Activated CD4-positive, alpha-beta T cell treated with anti-CD3 and anti-CD28 coated beads, Interleukin-2, amount 10 ng/mL, durations not matched to agents 7 days and 5 days (primary cell): ENCODE measurements around the gene PSMB10. TPM values are rescaled to one million over a fixed set of nuclear protein-coding genes. Genes with fewer than 3 reads are reported as not detected.

Experiments used
- CTCF ChIA-PET: fragments of 350-600 bp; sonication (Branson Sonifier 250); formaldehyde crosslinking; loops from one replicate; lab custom pipeline; 2021; ENCODE audit warnings: antibody characterized with exemption; lab: Charles Lee
- POLR2A ChIA-PET: fragments of 350-600 bp; sonication (Branson Sonifier 250); formaldehyde crosslinking; loops from one replicate; lab custom pipeline; 2021; ENCODE audit warnings: antibody characterized with exemption; lab: Charles Lee
- DNase-seq: peaks from one replicate; pipeline ENCODE4 v3.0.0-alpha.2; 2020
- H3K27ac Mint-ChIP-seq: one replicate; pipeline ENCODE4 v1.8.0; 2021; ENCODE audit warnings: mild to moderate bottlenecking, moderate library complexity, mixed read lengths
- H3K27me3 Mint-ChIP-seq: one replicate; pipeline ENCODE4 v1.8.0; 2021; ENCODE audit warnings: mixed read lengths
- H3K36me3 Mint-ChIP-seq: one replicate; pipeline ENCODE4 v1.8.0; 2021; ENCODE audit warnings: low read depth, mixed read lengths
- H3K4me1 Mint-ChIP-seq: one replicate; pipeline ENCODE4 v1.8.0; 2021; ENCODE audit warnings: mixed read lengths
- H3K4me3 Mint-ChIP-seq: one replicate; pipeline ENCODE4 v1.8.0; 2021; ENCODE audit warnings: mild to moderate bottlenecking, moderate library complexity, mixed read lengths
- H3K9me3 Mint-ChIP-seq: one replicate; pipeline ENCODE4 v1.8.0; 2021; ENCODE audit warnings: mixed read lengths
- total RNA-seq, 2 experiments: library from RNA; stranded (reverse); gene quantifications; one replicate each; pipeline ENCODE4 v1.2.3, GENCODE V29; 2021

Gene PSMB10
- total RNA-seq, 2 experiments from 2014 or later = 214 to 288 TPM

DNA sequence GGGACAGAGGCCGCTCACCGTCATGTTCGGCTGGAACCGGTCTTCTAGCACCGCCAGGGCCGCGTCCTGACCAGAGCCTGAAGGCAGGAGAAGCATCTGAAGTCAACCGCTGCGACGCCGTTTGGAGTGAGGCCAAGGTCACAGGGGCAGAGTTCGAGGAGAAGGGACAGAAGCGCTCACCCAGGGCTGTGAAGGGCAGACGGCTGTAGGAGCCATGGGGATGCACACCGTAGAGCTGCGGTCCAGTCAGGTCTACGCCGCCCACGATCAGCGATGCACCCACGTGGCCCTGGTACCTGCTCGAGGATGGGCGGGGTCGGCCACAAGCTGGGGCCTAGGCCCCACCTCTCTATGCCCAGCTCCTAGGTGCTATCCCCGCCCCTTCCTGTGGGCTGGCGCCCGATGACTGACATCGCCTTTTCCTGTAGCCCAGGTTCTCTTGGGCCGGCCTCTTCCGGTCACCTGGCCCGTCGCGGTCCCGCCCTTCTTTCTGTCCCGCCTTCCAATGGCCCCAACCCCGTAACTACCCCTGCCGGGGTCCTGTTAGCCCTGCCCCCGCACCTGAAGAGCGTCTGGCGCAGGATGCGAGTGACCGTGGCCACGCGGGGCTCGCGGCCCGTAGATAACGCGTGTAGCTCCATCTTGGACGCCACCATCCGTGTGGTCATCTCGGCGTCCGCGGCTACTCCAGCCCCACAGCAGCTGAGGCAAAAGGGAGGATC lies 1.1 kb downstream of the PSMB10 start:
- peak; percentile 97 for DNase-seq
- Mint-ChIP-seq H3K36me3 (peaks cover 53% of the 10 kb centered on the region), H3K4me1 (peaks cover 45% of the 10 kb centered on the region), H3K4me3 (peak overlapping the region; percentile 99), H3K9me3 (no peaks in the 10 kb centered on the region), H3K27me3 (no peaks in the 10 kb centered on the region), H3K27ac (peak overlapping the region; percentile 93)
- ChIA-PET POLR2A (interaction anchor here (0.6 to 1.2 kb wide), 2 partner anchors 43 to 454 kb away, joined by 3 to 6 read pairs; partner anchors contain the start of gene PSKH1), CTCF (interaction anchor here (0.6 to 4.0 kb wide), 17 partner anchors 8 to 415 kb away, joined by 3 to 23 read pairs (median 3); partner anchors contain the start of gene PSKH1)

- Mint-ChIP-seq H3K27me3 (no peaks in the 10 kb centered on the region), H3K9me3 (no peaks in the 10 kb centered on the region), H3K36me3 (peaks cover 52% of the 10 kb centered on the region), H3K27ac (peak overlapping the region; percentile 93), H3K4me3 (peak overlapping the region; percentile 99), H3K4me1 (peaks cover 40% of the 10 kb centered on the region)
- ChIA-PET POLR2A (interaction anchor here (1.2 kb wide), 1 partner anchor 42 kb away, joined by 6 read pairs; the partner anchor contains the start of gene PSKH1), CTCF (interaction anchor here (0.6 to 4.0 kb wide), 14 partner anchors 8 to 414 kb away, joined by 3 to 23 read pairs (median 3); partner anchors contain the start of gene PSKH1)
- DNase-seq = no peak
These were observed 1.6 kb downstream of the PSMB10 start for GRCh38 chr16:67935101-67935401.

DNA sequence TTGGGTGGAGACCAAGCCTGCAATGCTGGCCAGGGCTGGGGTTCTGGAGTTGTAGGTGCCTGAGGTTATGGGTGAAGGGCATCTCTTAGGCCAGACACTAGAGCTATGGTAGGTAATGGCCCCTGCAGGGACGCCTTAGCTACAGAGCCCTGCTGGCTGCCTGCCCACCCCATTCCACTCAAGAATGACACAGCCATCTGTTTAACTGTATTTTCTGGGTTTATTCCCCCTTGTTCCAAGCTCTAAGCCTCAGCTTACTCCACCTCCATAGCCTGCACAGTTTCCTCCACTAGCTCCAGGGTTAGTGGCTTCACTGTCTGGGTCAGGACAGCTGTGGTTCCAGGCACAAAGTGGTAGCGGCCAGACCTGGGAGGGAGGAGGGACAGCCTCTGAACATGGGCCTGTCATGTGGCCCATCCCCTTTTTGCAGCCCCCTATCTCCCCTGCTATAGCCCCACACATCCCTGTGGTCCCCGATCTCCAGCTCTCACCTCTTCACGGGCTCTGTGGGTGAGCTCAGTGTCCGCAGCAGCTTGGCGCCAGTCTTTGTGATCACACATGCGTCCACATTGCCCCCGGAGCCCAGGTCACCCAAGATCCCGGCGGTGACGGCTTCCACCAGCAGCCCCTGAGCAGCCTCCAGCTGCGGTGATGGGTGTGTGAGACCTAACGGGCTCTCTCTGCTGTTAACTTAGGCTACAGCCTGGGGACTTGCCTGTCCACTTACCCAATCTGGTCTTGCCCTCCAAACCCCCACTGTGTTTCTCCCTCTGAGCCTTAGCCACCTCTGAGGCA lies 2.1 kb downstream of the PSMB10 start:
- peaks cover 49% of the 10 kb centered on the region for H3K36me3 Mint-ChIP-seq
- ChIA-PET POLR2A (no interaction called here), CTCF (interaction anchor here (0.5 to 4.0 kb wide), 14 partner anchors 9 to 414 kb away, joined by 3 to 23 read pairs (median 4); partner anchors contain the start of gene PSKH1)
- H3K27ac Mint-ChIP-seq = peak overlapping the region; percentile 93
- H3K9me3 Mint-ChIP-seq = no peaks in the 10 kb centered on the region
- no peak for DNase-seq
- peaks cover 35% of the 10 kb centered on the region for H3K4me1 Mint-ChIP-seq
- no peaks in the 10 kb centered on the region for H3K27me3 Mint-ChIP-seq
- H3K4me3 Mint-ChIP-seq = peak overlapping the region; percentile 99

- Mint-ChIP-seq H3K4me1 (peaks cover 28% of the 10 kb centered on the region), H3K27me3 (no peaks in the 10 kb centered on the region), H3K27ac (peak overlapping the region; percentile 25), H3K36me3 (peaks cover 47% of the 10 kb centered on the region), H3K9me3 (no peaks in the 10 kb centered on the region), H3K4me3 (peak overlapping the region; percentile 7)
- ChIA-PET CTCF (interaction anchor here (1.1 to 3.0 kb wide), 6 partner anchors 9 to 107 kb away, joined by 3 to 10 read pairs (median 6); partner anchors contain the start of gene PSKH1), POLR2A (no interaction called here)
- no peak for DNase-seq
These were observed 2.8 kb downstream of the PSMB10 start for GRCh38 chr16:67933805-67934204.

DNA sequence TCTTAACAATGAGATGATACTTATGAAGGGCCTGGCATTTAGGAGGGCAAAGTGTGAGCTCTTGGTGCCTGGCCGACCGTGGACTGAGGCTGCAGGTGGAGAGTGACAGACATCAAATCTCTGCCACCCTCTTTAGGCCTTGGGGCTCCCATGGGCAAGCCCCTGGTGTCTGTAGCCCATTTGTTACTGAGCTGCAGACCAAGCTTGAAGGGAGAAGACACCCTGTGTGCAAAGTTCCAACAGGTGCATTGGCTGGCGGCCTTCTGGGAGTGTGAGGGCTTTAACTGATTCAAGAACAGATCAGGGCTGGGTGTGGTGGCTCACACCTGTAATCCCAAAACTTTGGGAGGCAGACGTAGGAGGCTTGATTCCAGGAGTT lies 4.2 kb downstream of the PSMB10 start:
- H3K27ac Mint-ChIP-seq = no peak overlapping the region
- no peak overlapping the region for H3K4me3 Mint-ChIP-seq
- no peaks in the 10 kb centered on the region for H3K27me3 Mint-ChIP-seq
- POLR2A ChIA-PET = no interaction called here
- CTCF ChIA-PET = interaction anchor here (0.7 to 1.2 kb wide), 5 partner anchors 10 to 117 kb away, joined by 3 to 5 read pairs (median 3); no protein-coding TSS in a partner anchor
- DNase-seq = no peak
- H3K36me3 Mint-ChIP-seq = peaks cover 51% of the 10 kb centered on the region
- no peaks in the 10 kb centered on the region for H3K9me3 Mint-ChIP-seq
- H3K4me1 Mint-ChIP-seq = peaks cover 27% of the 10 kb centered on the region

- no peak within 1 kb of the TSS for H3K4me3 Mint-ChIP-seq
- peaks cover 48% of the 10 kb centered on the region for H3K36me3 Mint-ChIP-seq
- peak within 1 kb of the TSS; percentile 72 for H3K27ac Mint-ChIP-seq
- no peak for DNase-seq
- CTCF ChIA-PET = interaction anchor here (0.7 to 1.1 kb wide), 3 partner anchors 14 to 116 kb away, joined by 3 to 4 read pairs (median 3); no protein-coding TSS in a partner anchor
- no peaks in the 10 kb centered on the region for H3K9me3 Mint-ChIP-seq
- peaks cover 22% of the 10 kb centered on the region for H3K4me1 Mint-ChIP-seq
- POLR2A ChIA-PET = no interaction called here
- no peaks in the 10 kb centered on the region for H3K27me3 Mint-ChIP-seq
These were observed 4.8 kb downstream of the PSMB10 start, which contains the start of gene CTRL for GRCh38 chr16:67931712-67932461. Gene CTRL, minus strand, starts transcription at chr16:67931862. Its CDS starts 10 bp downstream, at chr16:67931852.

DNA sequence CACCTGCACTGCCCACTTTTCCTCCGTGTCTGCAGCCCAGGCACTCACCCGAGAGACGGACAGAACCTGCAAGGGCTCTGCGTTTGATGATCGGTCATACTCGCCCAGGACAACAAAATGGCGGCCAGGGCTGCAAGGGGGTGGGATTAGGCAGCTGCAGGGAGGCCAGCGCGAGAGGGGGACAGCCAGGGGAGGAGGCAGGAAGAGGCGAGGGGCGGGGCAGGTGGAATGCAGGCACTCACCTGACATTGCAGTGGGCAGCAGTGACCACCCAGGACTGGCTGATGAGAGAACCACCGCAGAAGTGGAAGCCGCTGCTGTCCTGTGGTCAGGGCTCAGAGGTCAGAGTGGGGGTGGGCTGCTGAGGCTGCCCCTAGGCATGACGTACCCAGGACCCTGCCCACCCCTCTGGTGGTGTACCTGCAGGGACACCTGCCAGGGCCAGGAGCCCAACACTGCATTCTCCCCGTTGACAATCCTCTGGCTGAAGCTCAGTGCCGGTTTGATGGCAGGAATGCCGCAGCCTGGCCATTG lies 5.9 kb downstream of the PSMB10 start:
- H3K9me3 Mint-ChIP-seq = no peaks in the 10 kb centered on the region
- POLR2A ChIA-PET = interaction anchor here (1.0 kb wide), 1 partner anchor 47 kb away, joined by 3 read pairs; no protein-coding TSS in a partner anchor
- CTCF ChIA-PET = interaction anchor here (0.6 to 1.2 kb wide), 6 partner anchors 13 to 263 kb away, joined by 3 to 6 read pairs (median 3); partner anchors contain the start of gene NRN1L
- peaks cover 20% of the 10 kb centered on the region for H3K4me1 Mint-ChIP-seq
- H3K36me3 Mint-ChIP-seq = peaks cover 40% of the 10 kb centered on the region
- no peaks in the 10 kb centered on the region for H3K27me3 Mint-ChIP-seq
- no peak for DNase-seq
- H3K27ac Mint-ChIP-seq = no peak overlapping the region
- no peak overlapping the region for H3K4me3 Mint-ChIP-seq

- Mint-ChIP-seq H3K27ac (no peak overlapping the region), H3K4me1 (peaks cover 16% of the 10 kb centered on the region), H3K9me3 (no peaks in the 10 kb centered on the region), H3K36me3 (peaks cover 35% of the 10 kb centered on the region), H3K4me3 (no peak overlapping the region), H3K27me3 (no peaks in the 10 kb centered on the region)
- no peak for DNase-seq
- ChIA-PET POLR2A (interaction anchor here (1.0 kb wide), 1 partner anchor 46 kb away, joined by 3 read pairs; no protein-coding TSS in a partner anchor), CTCF (interaction anchor here (1.2 to 2.3 kb wide), 2 partner anchors 19 to 46 kb away, joined by 3 to 8 read pairs; partner anchors contain the start of gene NRN1L)
These were observed 6.5 kb downstream of the PSMB10 start for GRCh38 chr16:67930191-67930590.

DNA sequence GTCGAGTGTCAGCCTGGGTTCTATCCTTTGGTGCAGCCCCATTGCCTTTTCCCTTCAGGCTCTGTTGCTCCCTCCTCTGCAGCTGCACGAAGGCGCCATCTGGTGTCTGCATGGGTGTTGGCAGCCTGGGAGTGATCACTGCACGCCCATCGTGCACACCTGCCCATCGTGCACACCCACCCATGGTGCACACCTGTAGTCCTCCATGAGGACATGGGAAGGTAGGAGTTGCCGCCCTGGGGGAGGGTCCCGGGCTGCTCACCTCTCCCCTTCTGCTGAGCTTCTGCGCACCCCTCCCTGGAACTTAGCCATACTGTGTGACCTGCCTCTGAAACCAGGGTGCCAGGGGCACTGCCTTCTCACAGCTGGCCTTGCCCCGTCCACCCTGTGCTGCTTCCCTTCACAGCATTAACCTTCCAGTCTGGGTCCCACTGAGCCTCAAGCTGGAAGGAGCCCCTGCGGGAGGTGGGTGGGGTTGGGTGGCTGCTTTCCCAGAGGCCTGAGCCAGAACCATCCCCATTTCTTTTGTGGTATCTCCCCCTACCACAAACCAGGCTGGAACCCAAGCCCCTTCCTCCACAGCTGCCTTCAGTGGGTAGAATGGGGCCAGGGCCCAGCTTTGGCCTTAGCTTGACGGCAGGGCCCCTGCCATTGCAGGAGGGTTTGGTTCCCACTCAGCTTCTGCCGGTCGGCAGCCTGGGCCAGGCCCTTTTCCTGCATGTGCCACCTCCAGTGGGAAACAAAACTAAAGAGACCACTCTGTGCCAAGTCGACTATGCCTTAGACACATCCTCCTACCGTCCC lies 7.9 kb downstream of the PSMB10 start:
- Mint-ChIP-seq H3K4me3 (no peak overlapping the region), H3K9me3 (no peaks in the 10 kb centered on the region), H3K4me1 (peaks cover 2% of the 10 kb centered on the region), H3K27ac (peak overlapping the region; percentile 60), H3K36me3 (peaks cover 20% of the 10 kb centered on the region), H3K27me3 (no peaks in the 10 kb centered on the region)
- ChIA-PET CTCF (interaction anchor here (0.7 to 2.3 kb wide), 18 partner anchors 10 to 408 kb away, joined by 3 to 8 read pairs (median 4); partner anchors contain the start of gene LCAT), POLR2A (no interaction called here)
- DNase-seq = peak; percentile 84

DNA sequence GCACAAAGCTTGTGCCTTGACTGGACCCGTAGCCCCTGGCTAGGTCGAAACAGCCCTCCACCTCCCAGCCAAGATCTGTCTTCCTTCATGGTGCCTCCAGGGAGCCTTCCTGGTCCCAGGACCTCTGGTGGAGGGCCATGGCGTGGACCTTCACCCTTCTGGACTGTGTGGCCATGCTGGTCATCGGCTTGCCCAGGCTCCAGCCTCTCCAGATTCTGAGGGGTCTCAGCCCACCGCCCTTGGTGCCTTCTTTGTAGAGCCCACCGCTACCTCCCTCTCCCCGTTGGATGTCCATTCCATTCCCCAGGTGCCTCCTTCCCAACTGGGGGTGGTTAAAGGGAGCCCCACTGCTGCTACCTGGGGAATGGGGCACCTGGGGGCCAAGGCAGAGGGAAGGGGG lies 8.5 kb downstream of the PSMB10 start:
- no peaks in the 10 kb centered on the region for H3K27me3 Mint-ChIP-seq
- DNase-seq = no peak
- no peaks in the 10 kb centered on the region for H3K9me3 Mint-ChIP-seq
- CTCF ChIA-PET = interaction anchor here (0.7 to 2.3 kb wide), 17 partner anchors 10 to 407 kb away, joined by 3 to 8 read pairs (median 4); partner anchors contain the start of gene LCAT
- H3K27ac Mint-ChIP-seq = peak overlapping the region; percentile 60
- no peaks in the 10 kb centered on the region for H3K4me1 Mint-ChIP-seq
- H3K36me3 Mint-ChIP-seq = peaks cover 17% of the 10 kb centered on the region
- H3K4me3 Mint-ChIP-seq = no peak overlapping the region
- POLR2A ChIA-PET = no interaction called here
